ENCODE data around the gene SND1. TPM values are rescaled to one million over a fixed set of nuclear protein-coding genes. Genes with fewer than 3 reads are reported as not detected.

Gene SND1
- total RNA-seq, 3 donors from 2014 or later = 83.5 to 131 (median 120) TPM

DNA sequence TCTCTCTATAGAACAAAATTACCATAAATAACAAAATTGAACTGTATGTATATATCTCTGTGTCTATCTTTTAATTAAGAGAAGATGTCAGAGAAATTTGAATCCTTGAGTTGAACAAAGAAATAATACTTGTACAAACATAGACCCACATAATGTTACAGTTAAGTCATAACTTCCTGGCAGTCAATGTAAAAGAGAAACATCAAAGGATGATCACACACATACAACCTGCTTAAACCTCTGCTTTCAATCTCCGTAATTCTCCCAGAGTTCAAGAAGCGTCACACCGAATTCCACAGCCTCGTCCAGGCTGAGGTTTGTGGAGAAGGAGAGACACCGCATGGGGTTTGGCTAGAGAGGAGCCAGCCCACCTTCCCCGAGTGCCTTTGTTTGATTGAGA lies 419.4 kb downstream of the SND1 start:
- TF ChIP-seq, protein P1, sequence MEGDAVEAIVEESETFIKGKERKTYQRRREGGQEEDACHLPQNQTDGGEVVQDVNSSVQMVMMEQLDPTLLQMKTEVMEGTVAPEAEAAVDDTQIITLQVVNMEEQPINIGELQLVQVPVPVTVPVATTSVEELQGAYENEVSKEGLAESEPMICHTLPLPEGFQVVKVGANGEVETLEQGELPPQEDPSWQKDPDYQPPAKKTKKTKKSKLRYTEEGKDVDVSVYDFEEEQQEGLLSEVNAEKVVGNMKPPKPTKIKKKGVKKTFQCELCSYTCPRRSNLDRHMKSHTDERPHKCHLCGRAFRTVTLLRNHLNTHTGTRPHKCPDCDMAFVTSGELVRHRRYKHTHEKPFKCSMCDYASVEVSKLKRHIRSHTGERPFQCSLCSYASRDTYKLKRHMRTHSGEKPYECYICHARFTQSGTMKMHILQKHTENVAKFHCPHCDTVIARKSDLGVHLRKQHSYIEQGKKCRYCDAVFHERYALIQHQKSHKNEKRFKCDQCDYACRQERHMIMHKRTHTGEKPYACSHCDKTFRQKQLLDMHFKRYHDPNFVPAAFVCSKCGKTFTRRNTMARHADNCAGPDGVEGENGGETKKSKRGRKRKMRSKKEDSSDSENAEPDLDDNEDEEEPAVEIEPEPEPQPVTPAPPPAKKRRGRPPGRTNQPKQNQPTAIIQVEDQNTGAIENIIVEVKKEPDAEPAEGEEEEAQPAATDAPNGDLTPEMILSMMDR (IDR thresholded peaks at IDR 0.05) = no peak
- TF ChIP-seq POLR2AphosphoS5 (IDR thresholded peaks at IDR 0.05) (no peak), POLR2A (IDR thresholded peaks at IDR 0.05) (no peak)
- intact Hi-C loops (cut with DNase I; ENCODE audit: low total_unique reads) = no loop called here
- DNase-seq (ENCODE audit: low spot score in 2 of 2) = no peak
- no peak overlapping the region for H3K27ac ChIP-seq
- no peaks in the 10 kb centered on the region for H3K27me3 ChIP-seq
- H3K4me1 ChIP-seq = no peaks in the 10 kb centered on the region
- H3K4me3 ChIP-seq = no peak overlapping the region
- H3K36me3 ChIP-seq = no peaks in the 10 kb centered on the region
- no peaks in the 10 kb centered on the region for H3K9me3 ChIP-seq

DNA sequence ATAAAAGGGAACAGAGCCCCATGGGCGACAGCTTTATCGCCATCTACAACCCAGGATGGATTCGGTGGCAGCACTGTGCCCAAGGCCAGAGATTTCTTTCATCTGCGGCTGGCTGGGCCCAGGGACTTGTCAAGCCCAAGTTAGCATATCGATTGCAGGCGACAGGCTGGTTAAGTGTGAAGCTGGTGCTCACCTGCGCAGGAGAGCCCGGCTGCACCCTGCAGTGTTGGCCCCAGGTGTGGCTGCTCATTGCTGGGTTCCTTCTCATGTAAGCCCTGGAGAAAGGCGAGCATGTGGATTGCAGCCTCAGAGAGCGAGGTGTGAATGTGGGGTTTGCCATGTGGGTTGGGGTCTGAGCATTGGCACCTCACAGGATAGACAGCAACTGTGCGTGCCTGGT lies 419.8 kb downstream of the SND1 start:
- H3K4me1 ChIP-seq = no peaks in the 10 kb centered on the region
- H3K4me3 ChIP-seq = no peak overlapping the region
- TF ChIP-seq POLR2AphosphoS5 (IDR thresholded peaks at IDR 0.05) (no peak), POLR2A (IDR thresholded peaks at IDR 0.05) (no peak)
- TF ChIP-seq, protein P1 (IDR thresholded peaks at IDR 0.05) = no peak
- DNase-seq (ENCODE audit: low spot score in 2 of 2) = no peak
- H3K9me3 ChIP-seq = no peaks in the 10 kb centered on the region
- H3K27ac ChIP-seq = no peak overlapping the region
- H3K36me3 ChIP-seq = no peaks in the 10 kb centered on the region
- H3K27me3 ChIP-seq = no peaks in the 10 kb centered on the region
- intact Hi-C loops (cut with DNase I; ENCODE audit: low total_unique reads) = no loop called here

DNA sequence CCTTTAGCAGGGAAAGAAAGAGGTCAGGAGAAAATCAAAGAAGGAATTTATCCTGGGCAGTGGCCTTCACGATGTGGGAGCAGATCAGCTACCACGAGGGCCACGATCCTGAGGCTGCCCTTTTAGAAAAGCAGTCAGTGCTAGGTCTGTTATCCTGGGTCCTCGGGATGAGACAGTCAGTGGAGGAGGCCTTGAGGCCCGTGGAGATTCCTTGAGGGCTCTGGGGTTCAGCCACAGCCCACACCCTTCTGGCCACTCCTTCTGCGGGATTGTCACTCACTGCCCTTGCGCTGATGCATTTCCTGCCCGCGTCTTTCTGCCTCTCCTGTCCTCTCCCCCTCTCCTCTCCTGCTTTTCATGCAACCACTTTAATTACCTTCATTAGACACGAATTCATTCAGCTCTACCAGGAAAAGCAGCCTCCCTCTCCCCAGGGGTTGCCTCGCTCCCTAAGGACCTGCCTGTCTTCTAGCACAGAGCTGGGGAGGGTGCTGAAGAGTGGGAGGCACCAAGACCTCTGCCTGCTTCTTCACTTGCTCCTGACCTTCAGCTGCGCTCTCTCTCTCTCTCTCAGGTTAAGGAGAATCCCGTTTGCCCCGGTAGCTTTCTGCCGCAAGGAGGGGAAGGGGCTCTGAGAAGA lies 421.8 kb downstream of the SND1 start:
- Histone ChIP-seq H3K27ac (no peak overlapping the region), H3K36me3 (no peaks in the 10 kb centered on the region), H3K4me3 (no peak overlapping the region), H3K9me3 (no peaks in the 10 kb centered on the region), H3K4me1 (no peaks in the 10 kb centered on the region), H3K27me3 (no peaks in the 10 kb centered on the region)
- no peak for DNase-seq (ENCODE audit: low spot score in 2 of 2)
- TF ChIP-seq, protein P1 (IDR thresholded peaks at IDR 0.05) = no peak
- TF ChIP-seq POLR2A (IDR thresholded peaks at IDR 0.05) = no peak
- TF ChIP-seq POLR2AphosphoS5 (IDR thresholded peaks at IDR 0.05) = no peak
- intact Hi-C loops (cut with DNase I; ENCODE audit: low total_unique reads) = no loop called here

DNA sequence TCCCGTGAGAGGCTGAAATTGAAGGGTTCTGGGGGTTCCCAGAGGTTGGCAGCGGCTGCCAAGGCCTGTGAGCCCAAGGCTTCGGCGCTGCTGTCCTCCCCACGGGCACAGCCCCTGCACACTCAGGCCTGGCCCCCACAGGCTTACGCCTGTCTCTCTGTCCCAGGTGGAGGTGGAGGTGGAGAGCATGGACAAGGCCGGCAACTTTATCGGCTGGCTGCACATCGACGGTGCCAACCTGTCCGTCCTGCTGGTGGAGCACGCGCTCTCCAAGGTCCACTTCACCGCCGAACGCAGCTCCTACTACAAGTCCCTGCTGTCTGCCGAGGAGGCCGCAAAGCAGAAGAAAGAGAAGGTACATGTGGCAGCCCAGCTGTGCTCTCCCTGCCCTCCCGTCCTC lies 422.3 kb downstream of the SND1 start:
- no peak for TF ChIP-seq POLR2A (IDR thresholded peaks at IDR 0.05)
- TF ChIP-seq, protein P1 (IDR thresholded peaks at IDR 0.05) = no peak
- H3K9me3 ChIP-seq = no peaks in the 10 kb centered on the region

DNA sequence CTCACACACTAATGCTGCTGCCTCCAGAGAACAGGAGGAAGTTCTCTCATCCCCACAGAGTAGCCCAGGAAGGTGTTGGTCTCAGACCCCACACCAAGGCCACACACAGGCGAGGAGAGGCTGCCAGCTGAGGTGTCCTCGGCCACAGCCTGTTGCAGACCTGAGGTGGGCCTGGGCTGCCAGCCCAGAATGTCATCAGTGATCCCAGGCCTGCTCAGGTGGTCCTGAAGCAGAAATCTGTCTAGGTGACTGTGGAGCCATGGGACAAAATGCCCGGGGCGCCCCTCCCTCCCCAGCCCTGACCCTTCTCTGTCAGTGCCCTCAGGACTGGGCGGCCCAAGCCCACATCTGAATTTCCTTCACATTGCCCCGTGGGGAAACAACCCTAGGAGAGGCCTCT lies 422.7 kb downstream of the SND1 start:
- H3K27ac ChIP-seq = no peak overlapping the region
- intact Hi-C loops (cut with DNase I; ENCODE audit: low total_unique reads) = no loop called here
- DNase-seq (ENCODE audit: low spot score in 2 of 2) = no peak
- H3K4me1 ChIP-seq = no peaks in the 10 kb centered on the region
- H3K27me3 ChIP-seq = no peaks in the 10 kb centered on the region
- TF ChIP-seq, protein P1 (IDR thresholded peaks at IDR 0.05) = no peak
- TF ChIP-seq POLR2A (IDR thresholded peaks at IDR 0.05) = no peak
- no peak for TF ChIP-seq POLR2AphosphoS5 (IDR thresholded peaks at IDR 0.05)
- no peaks in the 10 kb centered on the region for H3K36me3 ChIP-seq
- H3K9me3 ChIP-seq = no peaks in the 10 kb centered on the region
- H3K4me3 ChIP-seq = no peak overlapping the region

More for the DNA sequence above, 422.3 kb downstream of the SND1 start:
- H3K27me3 ChIP-seq = no peaks in the 10 kb centered on the region
- H3K4me3 ChIP-seq = no peak overlapping the region
- no peak for DNase-seq (ENCODE audit: low spot score in 2 of 2)
- no peaks in the 10 kb centered on the region for H3K4me1 ChIP-seq
- H3K36me3 ChIP-seq = no peaks in the 10 kb centered on the region
- intact Hi-C loops (cut with DNase I; ENCODE audit: low total_unique reads) = no loop called here
- no peak overlapping the region for H3K27ac ChIP-seq

All from breast epithelium (tissue), 4 donors.